ENCODE results near the gene ENTPD2.

DNA sequence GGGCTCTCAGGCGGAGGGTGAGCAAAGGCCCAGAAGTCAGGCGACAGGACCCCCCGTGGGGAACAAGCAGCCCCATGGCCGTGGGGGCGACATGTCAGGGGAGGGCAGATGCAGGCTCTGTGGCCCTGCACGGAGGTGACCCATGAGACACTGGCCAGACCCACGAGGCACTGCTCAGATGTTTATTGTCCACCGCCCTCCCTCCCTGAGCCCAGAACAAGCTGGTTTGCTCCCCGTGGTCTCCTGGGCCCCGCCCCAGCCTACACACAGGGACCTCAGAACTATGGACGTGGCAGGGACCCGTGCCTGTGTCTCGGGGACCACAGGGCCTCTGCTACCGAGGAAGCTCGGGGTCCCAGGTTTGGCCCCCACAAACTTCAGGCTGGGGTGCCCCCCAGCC, 23.9 kb downstream of the ENTPD2 start:
- TF ChIP-seq, protein P1, sequence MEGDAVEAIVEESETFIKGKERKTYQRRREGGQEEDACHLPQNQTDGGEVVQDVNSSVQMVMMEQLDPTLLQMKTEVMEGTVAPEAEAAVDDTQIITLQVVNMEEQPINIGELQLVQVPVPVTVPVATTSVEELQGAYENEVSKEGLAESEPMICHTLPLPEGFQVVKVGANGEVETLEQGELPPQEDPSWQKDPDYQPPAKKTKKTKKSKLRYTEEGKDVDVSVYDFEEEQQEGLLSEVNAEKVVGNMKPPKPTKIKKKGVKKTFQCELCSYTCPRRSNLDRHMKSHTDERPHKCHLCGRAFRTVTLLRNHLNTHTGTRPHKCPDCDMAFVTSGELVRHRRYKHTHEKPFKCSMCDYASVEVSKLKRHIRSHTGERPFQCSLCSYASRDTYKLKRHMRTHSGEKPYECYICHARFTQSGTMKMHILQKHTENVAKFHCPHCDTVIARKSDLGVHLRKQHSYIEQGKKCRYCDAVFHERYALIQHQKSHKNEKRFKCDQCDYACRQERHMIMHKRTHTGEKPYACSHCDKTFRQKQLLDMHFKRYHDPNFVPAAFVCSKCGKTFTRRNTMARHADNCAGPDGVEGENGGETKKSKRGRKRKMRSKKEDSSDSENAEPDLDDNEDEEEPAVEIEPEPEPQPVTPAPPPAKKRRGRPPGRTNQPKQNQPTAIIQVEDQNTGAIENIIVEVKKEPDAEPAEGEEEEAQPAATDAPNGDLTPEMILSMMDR (IDR thresholded peaks at IDR 0.05) = no peak
- TF ChIP-seq POLR2A (IDR thresholded peaks at IDR 0.05) (no peak), POLR2AphosphoS5 (IDR thresholded peaks at IDR 0.05) (no peak)
